Parathyroid adenoma (tissue), 2 donors: ENCODE data around the gene CDYL2.

ENCODE experiments used
- H2AFZ ChIP-seq: fragments of 300-600 bp; sonication (generic); one replicate; pipeline ENCODE4 v1.7.0; 2017; ENCODE audit warnings: antibody characterized with exemption, mild to moderate bottlenecking
- H3K27ac ChIP-seq: fragments of 300-600 bp; sonication (generic); one replicate; pipeline ENCODE4 v1.7.0; 2017
- H3K27me3 ChIP-seq: fragments of 300-600 bp; sonication (generic); one replicate; pipeline ENCODE4 v1.7.0; 2017; ENCODE audit warnings: low read length; ENCODE audit not compliant: control insufficient read depth, insufficient read depth
- H3K36me3 ChIP-seq: fragments of 300-600 bp; sonication (generic); one replicate; pipeline ENCODE4 v1.7.0; 2017; ENCODE audit warnings: low read length; ENCODE audit not compliant: control insufficient read depth, insufficient read depth
- H3K4me1 ChIP-seq: fragments of 300-600 bp; sonication (generic); one replicate; pipeline ENCODE4 v1.7.0; 2017; ENCODE audit warnings: control low read depth
- H3K4me2 ChIP-seq: fragments of 300-600 bp; sonication (generic); one replicate; pipeline ENCODE4 v1.7.0; 2017; ENCODE audit warnings: low read length
- H3K4me3 ChIP-seq: fragments of 300-600 bp; sonication (generic); one replicate; pipeline ENCODE4 v1.7.0; 2017; ENCODE audit warnings: low read depth, low read length
- H3K79me2 ChIP-seq: fragments of 300-600 bp; sonication (generic); one replicate; pipeline ENCODE4 v1.7.0; 2017; ENCODE audit warnings: control low read depth
- H3K9ac ChIP-seq: fragments of 300-600 bp; sonication (generic); one replicate; pipeline ENCODE4 v1.7.0; 2017; ENCODE audit warnings: mild to moderate bottlenecking
- H3K9me3 ChIP-seq: fragments of 300-600 bp; sonication (generic); one replicate; pipeline ENCODE4 v1.7.0; 2017; ENCODE audit warnings: low read length; ENCODE audit not compliant: control insufficient read depth
- CTCF ChIP-seq: fragments of 300-600 bp; sonication (generic); IDR thresholded peaks from one replicate; pipeline ENCODE4 v1.7.0; 2017; ENCODE audit warnings: antibody characterized with exemption, mild to moderate bottlenecking
- donor health status: primary hyperparathyroidism.

Gene CDYL2

GRCh38 chr16:80804526-80805383, at the start of gene CDYL2:
Gene CDYL2, minus strand, starts transcription at chr16:80804598. Its CDS starts 425 bp downstream, at chr16:80804173.
- peak within 1 kb of the TSS; percentile 57 for H3K4me2 ChIP-seq
- H3K27ac ChIP-seq: no peak within 1 kb of the TSS
- no peaks in the 10 kb centered on the region for H3K79me2 ChIP-seq
- H3K9ac ChIP-seq: no peak within 1 kb of the TSS
- no peak for TF ChIP-seq CTCF
- H3K36me3 ChIP-seq: no peaks in the 10 kb centered on the region
- no peaks in the 10 kb centered on the region for H3K4me1 ChIP-seq
- H3K27me3 ChIP-seq: no peaks in the 10 kb centered on the region
- peak within 1 kb of the TSS; percentile 88 for H2AFZ ChIP-seq
- no peaks in the 10 kb centered on the region for H3K9me3 ChIP-seq
- peak within 1 kb of the TSS; percentile 62 for H3K4me3 ChIP-seq

- Histone ChIP-seq H3K36me3 (no peaks in the 10 kb centered on the region), H3K4me2 (no peak overlapping the region), H3K9ac (no peak overlapping the region), H3K27me3 (no peaks in the 10 kb centered on the region), H2AFZ (no peak overlapping the region), H3K4me1 (no peaks in the 10 kb centered on the region), H3K9me3 (no peaks in the 10 kb centered on the region), H3K27ac (no peak overlapping the region), H3K79me2 (no peaks in the 10 kb centered on the region), H3K4me3 (no peak overlapping the region)
- TF ChIP-seq CTCF: no peak
Measured at GRCh38 chr16:80852261-80852872, 48.0 kb upstream of the CDYL2 start.

DNA sequence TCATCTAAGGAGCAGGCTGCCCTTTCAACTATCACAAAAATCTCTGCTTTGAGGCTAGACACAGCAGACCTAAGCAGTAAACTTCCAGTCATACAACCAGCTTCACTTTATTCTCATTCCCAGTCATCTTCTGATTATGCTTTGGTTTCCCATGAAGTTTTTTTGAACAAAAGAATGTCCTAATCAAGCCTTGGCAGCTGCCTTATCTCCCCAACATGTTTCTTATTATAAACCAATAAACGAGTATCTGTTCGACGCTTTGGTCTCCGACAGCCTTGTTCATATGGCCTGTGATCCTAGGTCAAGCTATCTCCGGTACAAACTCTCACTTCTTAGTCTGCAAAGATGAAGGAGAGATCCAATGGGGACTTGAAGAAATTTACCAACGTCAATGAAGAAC, 47.4 kb upstream of the CDYL2 start:
- no peak for TF ChIP-seq CTCF
- no peak overlapping the region for H3K27ac ChIP-seq
- no peak overlapping the region for H3K4me2 ChIP-seq

GRCh38 chr16:80850757-80851156, 46.4 kb upstream of the CDYL2 start:
- H3K4me3 ChIP-seq: no peak overlapping the region
- TF ChIP-seq CTCF: no peak
- no peak overlapping the region for H3K27ac ChIP-seq
- H3K9me3 ChIP-seq: no peaks in the 10 kb centered on the region
- H2AFZ ChIP-seq: no peak overlapping the region
- H3K4me1 ChIP-seq: no peaks in the 10 kb centered on the region
- H3K36me3 ChIP-seq: no peaks in the 10 kb centered on the region
- no peaks in the 10 kb centered on the region for H3K27me3 ChIP-seq
- H3K9ac ChIP-seq: no peak overlapping the region
- no peak overlapping the region for H3K4me2 ChIP-seq
- H3K79me2 ChIP-seq: no peaks in the 10 kb centered on the region

More for the DNA sequence above, 47.4 kb upstream of the CDYL2 start:
- no peaks in the 10 kb centered on the region for H3K9me3 ChIP-seq
- H3K4me1 ChIP-seq: no peaks in the 10 kb centered on the region
- H3K27me3 ChIP-seq: no peaks in the 10 kb centered on the region
- no peaks in the 10 kb centered on the region for H3K36me3 ChIP-seq
- H2AFZ ChIP-seq: no peak overlapping the region
- H3K9ac ChIP-seq: no peak overlapping the region
- H3K79me2 ChIP-seq: no peaks in the 10 kb centered on the region
- no peak overlapping the region for H3K4me3 ChIP-seq
